GM18526 (cell line): ENCODE measurements around the gene ZFP1.
A peak's percentile ranks its signal among the peaks of the same experiment; 100 is the strongest.

Source experiments
- POLR2A ChIP-seq: IDR thresholded peaks from 3 replicates; pipeline ENCODE4 v1.6.1; 2011; ENCODE audit not compliant: insufficient read length; ENCODE audit errors: extremely low read depth

The ZFP1 gene

GRCh38 chr16:75148311-75149195, at the start of gene ZFP1:
TSS of gene ZFP1 (plus strand) at chr16:75148524. CDS start at chr16:75152952, 4,428 bp downstream.
- peak; percentile 78 for TF ChIP-seq POLR2A

DNA sequence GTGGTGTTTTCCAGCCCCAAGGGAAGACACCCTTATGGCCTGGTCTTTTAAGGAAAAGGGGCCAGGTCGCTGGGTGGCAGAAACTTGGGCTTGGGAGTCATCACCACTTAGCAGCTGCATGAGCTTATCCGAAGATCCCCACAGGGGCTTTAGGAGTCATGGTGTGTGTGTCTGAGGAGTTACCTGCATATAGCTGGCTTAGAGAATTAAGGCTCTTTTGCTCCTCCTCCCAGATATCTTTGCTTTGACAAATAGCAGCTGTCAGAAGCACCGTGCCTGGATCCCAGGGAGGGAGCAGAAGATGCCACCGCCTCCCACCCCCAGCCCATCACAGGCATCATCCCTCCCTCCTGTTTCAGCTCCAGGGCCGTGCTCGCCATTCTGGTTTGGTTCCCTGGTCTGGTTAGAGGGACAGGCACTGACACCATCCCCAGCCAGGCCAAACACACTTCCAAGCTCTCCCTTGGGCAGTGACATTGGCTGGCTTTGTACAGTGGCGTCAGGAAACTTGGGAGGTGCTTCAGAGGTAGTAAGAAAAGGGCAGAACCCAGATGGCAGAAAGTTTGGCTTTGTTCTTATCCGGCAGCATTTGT, 49.2 kb upstream of the ZFP1 start:
- TF ChIP-seq POLR2A, result no peak

DNA sequence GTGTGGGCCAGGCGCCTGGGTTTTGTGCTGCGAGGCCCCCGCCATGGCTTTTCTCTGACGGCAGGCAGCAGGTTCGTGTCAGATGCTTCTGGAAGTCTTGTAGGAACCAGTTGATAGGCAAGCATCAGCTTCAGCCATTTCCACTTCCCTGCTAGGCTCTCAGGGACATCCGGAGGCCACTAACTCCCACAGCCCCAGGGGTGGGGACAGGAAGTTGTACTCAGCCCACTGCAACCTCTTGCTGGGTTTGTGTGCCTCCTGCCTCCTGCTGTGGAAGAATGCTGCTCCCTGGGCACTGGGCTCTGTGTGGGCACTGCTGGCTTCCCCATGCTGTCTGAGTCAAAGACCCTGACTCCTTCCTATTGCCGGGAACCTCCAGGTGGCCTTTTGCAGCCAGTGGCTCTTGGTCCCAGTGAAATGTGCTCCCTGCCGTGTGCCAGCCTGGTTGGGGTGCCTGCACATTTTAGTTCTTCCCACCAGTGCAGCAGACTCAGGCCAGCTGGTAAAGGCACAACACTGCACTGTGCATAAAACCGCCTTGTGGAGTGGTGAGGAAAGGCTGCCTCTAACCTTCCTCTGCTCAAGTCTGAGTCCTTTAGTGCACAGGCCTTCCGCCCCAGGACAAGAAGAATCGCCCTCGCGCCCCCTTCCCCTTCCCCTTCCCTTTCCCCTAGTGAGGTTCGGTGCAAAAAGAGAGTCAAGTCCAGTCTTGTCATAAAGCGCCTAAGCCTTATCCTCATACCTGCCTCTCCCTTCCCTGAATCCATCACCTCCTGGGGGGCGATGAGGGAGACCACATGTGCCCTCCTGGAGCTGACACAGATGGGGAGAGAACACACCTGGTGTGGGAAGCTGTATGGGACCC, 48.4 kb upstream of the ZFP1 start:
- TF ChIP-seq POLR2A, result no peak

DNA sequence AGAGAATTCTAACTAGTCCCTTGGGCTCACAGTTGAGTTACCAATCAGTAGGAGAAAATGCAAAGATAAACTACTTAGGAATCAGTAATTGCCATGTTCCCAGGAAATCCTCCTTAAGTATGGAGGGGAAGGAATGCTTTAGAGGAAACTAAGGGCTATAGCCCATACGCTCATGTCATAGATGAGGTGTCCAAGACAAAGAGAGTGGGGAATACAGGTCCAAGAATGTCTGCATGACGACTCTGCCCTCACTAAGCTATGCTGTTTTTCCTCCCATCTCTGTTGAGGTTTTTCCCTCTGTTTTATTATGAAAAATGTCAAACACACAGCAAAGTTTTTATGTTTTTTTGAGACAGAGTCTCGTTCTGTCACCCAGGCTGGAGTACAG, 47.7 kb upstream of the ZFP1 start:
- no peak for TF ChIP-seq POLR2A

- no peak for TF ChIP-seq POLR2A
Measured at GRCh38 chr16:75101635-75102034, 46.7 kb upstream of the ZFP1 start.

DNA sequence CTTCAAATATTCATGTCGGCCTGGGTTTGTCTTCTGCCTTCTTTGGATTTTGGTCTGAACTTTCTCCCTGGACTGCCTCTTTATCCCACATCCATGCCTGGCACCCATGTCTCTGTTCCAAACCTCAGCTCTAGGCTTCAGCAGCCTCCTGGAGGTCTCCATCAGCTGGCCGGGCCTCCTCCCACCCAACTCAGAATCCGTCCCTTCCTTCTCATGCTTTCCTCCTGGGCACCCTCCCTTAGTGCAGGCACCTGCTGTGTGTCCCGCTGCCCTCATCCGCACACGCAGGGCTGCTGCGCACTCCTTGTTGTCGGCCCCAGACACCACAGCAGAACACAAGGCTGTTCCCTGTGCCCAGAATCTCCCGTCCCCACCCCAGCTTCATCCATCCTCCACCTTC, 45.7 kb upstream of the ZFP1 start:
- no peak for TF ChIP-seq POLR2A

GRCh38 chr16:75103994-75104393, 44.3 kb upstream of the ZFP1 start:
- no peak for TF ChIP-seq POLR2A

- TF ChIP-seq POLR2A, result no peak
Measured at GRCh38 chr16:75104836-75105235, 43.5 kb upstream of the ZFP1 start.

DNA sequence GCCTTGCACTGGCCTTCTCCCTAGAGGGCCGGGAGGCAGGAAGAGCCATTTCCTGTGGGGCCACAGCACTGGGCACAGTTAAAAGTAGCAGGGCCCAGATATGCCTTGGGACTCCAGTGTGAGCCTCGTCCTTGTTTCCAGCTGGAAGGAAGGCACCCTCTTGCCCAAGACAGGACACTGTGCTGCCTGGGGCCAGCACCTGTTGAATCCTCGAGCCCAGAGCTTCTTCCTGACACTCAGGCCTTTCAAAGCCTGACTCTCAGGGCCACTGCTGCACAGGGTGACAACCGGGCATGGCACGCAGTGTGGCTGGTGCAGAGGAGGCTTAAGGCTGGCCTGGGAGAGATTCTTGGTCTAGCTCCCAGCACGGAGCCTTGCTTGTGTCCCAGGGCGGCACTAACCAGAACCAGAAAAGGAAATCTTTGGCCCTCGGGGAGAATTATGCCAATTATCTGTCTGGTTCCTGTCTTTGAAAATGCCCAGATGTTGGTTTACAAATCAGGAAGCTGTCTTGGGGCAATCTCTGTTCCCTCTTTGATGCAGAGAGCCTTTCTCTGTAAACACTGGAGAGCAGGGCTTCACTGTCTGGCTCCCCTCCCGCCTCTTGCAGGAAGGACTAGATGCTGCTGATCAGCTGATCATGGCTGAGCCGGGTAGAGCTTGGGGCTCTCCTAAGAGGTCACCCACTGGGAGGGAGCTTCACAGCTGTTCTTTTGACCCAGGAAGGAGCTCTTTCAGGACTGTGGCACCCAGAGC, 42.8 kb upstream of the ZFP1 start:
- TF ChIP-seq POLR2A, result no peak

- no peak for TF ChIP-seq POLR2A
Measured at GRCh38 chr16:75106351-75107274, 41.7 kb upstream of the ZFP1 start.

DNA sequence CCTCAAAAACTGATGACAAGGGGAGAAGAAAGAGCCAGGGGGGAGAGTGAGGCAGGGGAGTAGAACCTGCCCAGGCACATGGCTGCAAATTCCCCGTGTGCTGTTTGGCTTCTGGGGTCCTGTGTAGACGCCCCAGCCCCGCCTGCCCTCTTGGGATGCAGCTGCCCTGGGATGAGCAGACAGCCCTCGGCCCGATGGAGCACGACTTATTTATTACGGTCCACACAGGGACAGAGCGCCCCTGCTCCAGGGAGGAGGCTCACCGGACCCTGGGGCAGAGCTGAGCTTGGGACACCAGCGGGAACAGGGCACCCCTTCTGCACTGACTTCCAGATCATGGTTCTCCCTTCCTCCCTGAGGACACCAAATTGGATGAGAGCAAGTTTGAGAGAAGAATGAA, 40.8 kb upstream of the ZFP1 start:
- TF ChIP-seq POLR2A, result no peak

DNA sequence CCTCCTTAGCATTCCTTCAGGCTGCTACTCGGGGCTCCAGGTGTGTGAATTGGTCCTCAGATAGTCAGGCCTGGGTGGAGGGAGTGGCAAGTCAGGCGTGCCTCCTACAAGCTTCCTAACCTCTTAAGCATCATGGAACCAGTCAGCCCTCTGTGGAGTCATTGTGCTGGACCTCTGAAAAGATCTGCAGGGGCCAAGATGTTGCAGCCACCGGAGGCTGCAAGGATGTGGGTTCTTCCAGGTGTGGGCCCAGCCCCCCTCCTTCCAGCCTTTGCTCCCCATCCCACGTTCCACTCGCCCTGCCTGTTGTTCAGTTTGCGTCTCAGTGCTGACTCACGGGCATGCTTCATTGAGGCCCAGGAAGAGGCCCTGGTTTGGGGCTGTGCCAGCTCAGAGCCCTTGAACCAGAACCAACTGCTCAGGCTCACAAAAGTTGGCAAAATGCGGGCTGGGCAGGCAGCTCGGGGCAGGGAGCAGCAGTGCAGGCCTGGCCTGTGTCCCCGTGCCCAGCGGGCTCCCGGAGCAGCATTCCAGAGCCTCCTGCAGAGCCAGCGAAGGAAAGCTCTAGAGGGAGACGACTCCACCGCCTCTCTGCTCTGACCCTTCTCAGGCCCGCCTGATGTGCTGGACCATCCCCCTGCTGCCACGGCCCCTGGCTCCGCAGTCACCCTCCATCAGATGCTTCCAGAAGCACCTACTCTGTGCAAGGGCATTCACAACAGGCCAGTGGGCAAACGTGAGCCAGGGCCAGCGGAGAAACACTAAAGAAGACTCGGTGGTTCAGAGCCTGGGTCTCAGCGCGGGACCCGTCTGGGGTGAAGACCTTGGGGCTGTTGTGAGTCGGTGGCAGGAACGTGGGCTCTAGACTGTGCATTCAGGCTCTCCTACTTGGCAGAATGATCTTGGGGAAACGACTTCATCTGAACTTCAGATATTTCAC, 39.3 kb upstream of the ZFP1 start:
- TF ChIP-seq POLR2A, result no peak

GRCh38 chr16:75109732-75110243, 38.5 kb upstream of the ZFP1 start:
- TF ChIP-seq POLR2A, result no peak
